ENCODE results near the gene SLC24A3. TPM values are rescaled to one million over a fixed set of nuclear protein-coding genes. Genes with fewer than 3 reads are reported as not detected.

The SLC24A3 gene
- total and polyA plus RNA-seq, 5 donors: 0.57 to 1.1 (median 0.76) TPM

DNA sequence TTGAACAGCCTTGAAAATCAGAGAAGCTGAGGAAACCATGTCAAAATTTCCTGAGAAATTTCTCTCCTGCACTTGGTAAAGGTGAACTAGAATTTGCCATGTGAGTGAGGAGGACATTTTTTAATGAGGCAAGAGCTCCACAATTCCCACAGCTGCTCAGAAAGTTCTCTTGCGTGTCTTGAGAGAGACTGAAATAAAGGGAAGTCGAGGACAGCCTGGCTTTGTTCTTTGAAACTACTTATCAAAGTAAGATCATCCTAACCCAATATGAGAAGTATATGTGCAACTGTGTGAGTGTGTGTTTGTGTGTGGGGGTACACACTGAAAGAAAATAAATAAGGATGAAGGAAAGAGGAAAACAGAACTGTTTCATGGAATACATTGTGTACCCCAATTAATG, 163.4 kb downstream of the SLC24A3 start:
- Histone ChIP-seq H3K9me3 (ENCODE audit: control insufficient read depth, low read length) (no peaks in the 10 kb centered on the region), H3K27ac (ENCODE audit: low read length) (no peak overlapping the region), H3K4me3 (ENCODE audit: low read length) (no peak overlapping the region), H3K4me1 (ENCODE audit: control insufficient read depth, insufficient read depth, low read length) (peaks cover 3% of the 10 kb centered on the region), H3K27me3 (ENCODE audit: control insufficient read depth, insufficient read depth) (no peaks in the 10 kb centered on the region)
- intact Hi-C loops (cut with DNase I): no loop called here
- no peak for ATAC-seq
- DNase-seq: no peak
- WGBS: 55% methylated on average over 2 of the region's 2 CpGs

DNA sequence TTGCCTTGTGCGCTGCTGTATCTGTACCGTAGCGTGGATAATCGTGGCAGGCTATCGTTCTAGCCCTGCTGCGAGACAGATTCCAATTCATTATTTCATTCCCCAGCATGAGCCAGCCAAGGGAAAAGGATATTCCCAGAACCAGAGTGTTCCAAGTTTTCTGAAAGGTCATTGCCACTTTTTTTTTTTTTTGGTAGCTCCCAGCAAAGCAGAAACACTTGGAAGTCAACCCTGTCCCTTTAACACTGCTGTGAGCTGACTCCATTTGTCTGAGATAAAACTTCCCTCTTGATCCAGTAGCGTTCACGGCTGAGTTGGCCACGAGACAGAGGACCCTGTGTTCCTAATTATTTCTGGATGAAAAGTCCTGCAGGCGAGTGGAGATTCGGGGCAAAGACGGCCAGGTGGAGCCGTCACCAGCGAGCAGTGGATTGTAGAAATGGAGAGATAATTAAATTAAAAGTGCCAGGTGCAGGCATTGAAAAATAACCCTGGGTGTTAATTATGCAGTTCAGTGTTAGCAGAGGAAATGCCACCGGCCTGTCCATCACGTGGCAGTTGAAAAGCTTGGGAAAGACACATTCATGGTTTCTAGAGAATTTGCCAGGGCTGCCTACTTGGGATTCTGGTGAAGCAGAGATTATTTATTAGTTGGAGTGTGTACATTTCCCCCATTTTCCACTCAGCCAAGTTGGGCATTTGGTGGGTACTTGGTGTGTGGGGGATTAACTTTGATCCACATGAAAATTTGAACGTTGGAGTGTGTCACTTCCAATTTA, 164.2 kb downstream of the SLC24A3 start:
- Histone ChIP-seq H3K27me3 (ENCODE audit: control insufficient read depth, insufficient read depth) (no peaks in the 10 kb centered on the region), H3K27ac (ENCODE audit: low read length) (no peak overlapping the region), H3K4me3 (ENCODE audit: low read length) (no peak overlapping the region), H3K4me1 (ENCODE audit: control insufficient read depth, insufficient read depth, low read length) (peaks cover 3% of the 10 kb centered on the region), H3K9me3 (ENCODE audit: control insufficient read depth, low read length) (no peaks in the 10 kb centered on the region)
- intact Hi-C loops (cut with DNase I): no loop called here
- WGBS: 51% methylated on average over 17 of the region's 17 CpGs
- DNase-seq (peak; percentile 47 to 88 (median 70)), ATAC-seq (peak; percentile 89 to 93)

DNA sequence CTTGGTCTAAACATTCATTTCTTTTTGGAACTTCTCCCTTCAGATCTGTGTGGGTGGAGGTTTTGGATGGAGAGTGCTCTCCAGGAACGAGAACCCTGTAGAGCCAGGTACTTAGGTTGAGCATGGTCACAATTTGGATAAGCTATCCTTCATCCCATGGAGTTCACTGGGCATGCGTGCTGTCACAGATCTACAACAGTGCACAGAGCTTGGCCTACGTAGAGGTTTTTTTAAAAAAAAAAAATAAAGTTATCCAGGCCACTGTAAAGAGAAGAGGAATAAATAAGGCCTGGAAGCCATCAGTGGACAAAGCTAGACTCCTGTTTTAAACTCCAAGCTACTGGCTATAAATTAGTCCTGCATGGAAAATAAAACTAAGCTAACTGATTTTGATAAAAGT, 165.6 kb downstream of the SLC24A3 start:
- Histone ChIP-seq H3K27me3 (ENCODE audit: control insufficient read depth, insufficient read depth) (no peaks in the 10 kb centered on the region), H3K27ac (ENCODE audit: low read length) (no peak overlapping the region), H3K9me3 (ENCODE audit: control insufficient read depth, low read length) (no peaks in the 10 kb centered on the region), H3K4me1 (ENCODE audit: control insufficient read depth, insufficient read depth, low read length) (peaks cover 3% of the 10 kb centered on the region), H3K4me3 (ENCODE audit: low read length) (no peak overlapping the region)
- intact Hi-C loops (cut with DNase I): no loop called here
- DNase-seq (no peak), ATAC-seq (no peak)
- WGBS: 65% methylated on average over 3 of the region's 3 CpGs

DNA sequence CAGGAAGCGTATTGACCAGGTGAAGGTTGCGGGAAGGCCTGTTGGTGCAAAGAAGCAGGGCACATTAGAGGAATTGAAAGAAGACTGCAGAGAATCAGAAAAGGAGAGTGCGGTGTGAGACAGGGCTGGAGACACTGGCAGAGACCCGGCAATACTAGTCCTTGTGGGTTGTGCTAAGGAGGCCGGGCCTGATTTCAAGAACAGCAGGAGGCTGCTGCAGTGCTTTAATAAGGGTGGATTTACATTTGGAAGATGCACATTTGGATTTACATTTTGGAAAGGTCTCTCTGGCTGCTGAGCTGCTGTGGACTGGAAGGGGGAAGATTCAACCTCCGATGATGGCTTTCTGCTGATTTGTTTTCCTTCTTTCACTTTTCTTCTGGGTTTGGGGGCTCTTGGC, 167.8 kb downstream of the SLC24A3 start:
- Histone ChIP-seq H3K9me3 (ENCODE audit: control insufficient read depth, low read length) (no peaks in the 10 kb centered on the region), H3K27me3 (ENCODE audit: control insufficient read depth, insufficient read depth) (no peaks in the 10 kb centered on the region), H3K4me3 (ENCODE audit: low read length) (no peak overlapping the region), H3K4me1 (ENCODE audit: control insufficient read depth, insufficient read depth, low read length) (peaks cover 3% of the 10 kb centered on the region), H3K27ac (ENCODE audit: low read length) (no peak overlapping the region)
- ATAC-seq (no peak), DNase-seq (no peak)
- intact Hi-C loops (cut with DNase I): no loop called here
- WGBS: 87% methylated on average over 6 of the region's 6 CpGs

DNA sequence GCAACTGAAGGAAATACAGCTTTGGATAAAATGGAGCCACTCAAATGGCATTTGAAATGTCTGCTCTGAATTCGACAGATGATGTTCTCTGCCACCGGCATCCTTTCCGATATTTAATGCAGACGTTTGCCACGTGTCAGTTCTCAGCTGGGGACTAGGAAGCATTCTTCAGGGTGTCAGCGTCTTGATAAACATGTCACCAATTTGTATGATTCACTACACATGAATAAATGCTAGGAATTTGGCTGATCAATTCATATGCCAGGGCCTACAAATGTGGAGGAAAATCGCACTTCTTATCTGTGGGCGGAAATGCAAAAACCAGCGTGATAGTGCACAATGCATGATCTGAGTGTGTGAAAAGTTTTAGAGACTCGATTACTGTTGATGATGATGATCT, 169.5 kb downstream of the SLC24A3 start:
- ATAC-seq (no peak), DNase-seq (no peak)
- Histone ChIP-seq H3K9me3 (ENCODE audit: control insufficient read depth, low read length) (no peaks in the 10 kb centered on the region), H3K4me3 (ENCODE audit: low read length) (no peak overlapping the region), H3K27ac (ENCODE audit: low read length) (no peak overlapping the region), H3K4me1 (ENCODE audit: control insufficient read depth, insufficient read depth, low read length) (peaks cover 3% of the 10 kb centered on the region), H3K27me3 (ENCODE audit: control insufficient read depth, insufficient read depth) (no peaks in the 10 kb centered on the region)
- WGBS: 56% methylated on average over 10 of the region's 10 CpGs
- intact Hi-C loops (cut with DNase I): no loop called here

DNA sequence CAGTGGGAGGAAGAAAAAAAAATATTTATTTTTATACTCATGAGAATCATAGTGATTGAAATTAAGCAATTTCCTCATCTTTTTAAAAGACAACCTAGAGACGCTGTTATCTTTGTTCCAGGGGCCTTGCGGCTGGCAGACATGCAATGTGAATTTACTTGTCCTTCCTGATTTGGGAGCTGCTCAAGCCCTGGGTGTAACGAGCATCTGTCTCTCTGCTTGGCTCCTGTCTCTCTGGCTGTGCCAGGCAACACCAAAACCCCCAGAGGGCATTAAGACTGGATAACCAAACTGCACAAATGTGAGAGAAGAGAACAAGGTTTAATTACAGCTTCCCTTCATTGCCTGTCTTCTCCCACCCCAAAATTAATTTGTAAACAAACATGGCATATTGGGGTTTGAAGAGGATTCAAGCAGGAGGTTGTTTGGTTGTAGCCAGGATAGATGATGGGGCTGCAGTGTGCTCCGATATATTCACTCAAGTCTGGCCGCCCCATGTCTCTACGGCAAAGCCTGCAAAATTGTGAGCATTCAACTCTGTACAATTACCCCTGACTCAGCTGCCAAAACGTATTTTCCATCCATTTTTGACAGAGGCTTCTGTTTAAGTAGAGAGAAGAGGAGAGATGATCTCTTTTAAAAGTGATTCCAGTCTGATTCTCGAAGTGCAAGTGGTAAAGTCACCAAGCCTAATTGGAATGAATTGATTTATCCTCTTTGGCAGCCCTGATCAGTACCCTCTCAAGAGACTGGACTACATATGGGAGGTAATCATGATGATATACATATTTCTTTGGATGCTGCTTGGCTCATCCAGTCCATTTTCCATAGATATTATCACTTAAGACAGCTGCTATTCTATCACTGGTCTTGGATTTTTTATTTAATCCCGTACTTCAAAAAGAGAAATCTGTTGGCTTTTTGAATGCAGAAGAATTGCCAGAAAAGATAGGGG, 170.2 kb downstream of the SLC24A3 start:
- ATAC-seq: no peak
- peaks cover 3% of the 10 kb centered on the region for H3K4me1 ChIP-seq (ENCODE audit: control insufficient read depth, insufficient read depth, low read length)
- H3K27ac ChIP-seq (ENCODE audit: low read length): no peak overlapping the region
- WGBS: 44% methylated on average over 9 of the region's 9 CpGs
- no peaks in the 10 kb centered on the region for H3K9me3 ChIP-seq (ENCODE audit: control insufficient read depth, low read length)
- intact Hi-C loops (cut with DNase I): no loop called here
- no peak overlapping the region for H3K4me3 ChIP-seq (ENCODE audit: low read length)
- peak in 1 of 3 donors; percentile 47 for DNase-seq
- H3K27me3 ChIP-seq (ENCODE audit: control insufficient read depth, insufficient read depth): no peaks in the 10 kb centered on the region

DNA sequence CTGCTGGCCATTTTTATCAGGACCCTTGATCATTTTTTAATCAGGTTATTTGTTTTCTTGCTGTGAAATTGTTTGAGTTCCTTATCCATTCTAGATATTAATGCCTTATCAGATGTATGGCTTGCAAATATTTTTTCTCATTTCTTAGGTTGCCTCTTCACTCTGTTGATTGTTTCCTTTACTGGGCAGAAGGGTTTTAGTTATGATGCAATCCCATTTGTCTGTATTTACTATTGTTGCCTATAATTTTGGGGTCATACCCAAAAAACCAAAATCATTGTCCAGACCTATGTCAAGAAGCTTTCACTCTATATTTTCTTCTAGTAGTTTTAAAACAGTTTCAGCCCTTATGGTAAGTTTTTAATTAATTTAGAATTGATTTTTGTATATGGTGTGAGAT, 172.5 kb downstream of the SLC24A3 start:
- no peak for DNase-seq
- H3K4me1 ChIP-seq (ENCODE audit: control insufficient read depth, insufficient read depth, low read length): no peaks in the 10 kb centered on the region

DNA sequence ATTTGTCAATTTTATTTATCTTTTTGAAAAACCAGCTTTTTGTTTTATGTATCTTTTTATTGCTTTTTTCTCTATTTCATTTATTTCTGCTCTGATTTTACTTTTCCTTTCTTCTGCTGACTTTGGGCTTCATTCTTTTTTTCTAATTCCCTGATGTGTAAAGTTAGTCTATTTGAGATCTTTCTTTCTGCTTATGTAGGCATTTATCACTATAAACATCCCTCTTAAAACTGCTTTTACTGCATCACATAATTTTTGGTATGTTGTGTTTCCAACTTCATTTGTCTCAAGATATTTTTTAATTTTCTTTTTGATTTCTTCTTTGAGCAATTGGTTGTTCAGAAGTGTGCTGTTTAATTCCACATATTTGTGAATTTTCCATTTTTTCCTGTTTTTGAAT, 174.8 kb downstream of the SLC24A3 start:
- Histone ChIP-seq H3K27me3 (ENCODE audit: control insufficient read depth, insufficient read depth) (no peaks in the 10 kb centered on the region), H3K4me1 (ENCODE audit: control insufficient read depth, insufficient read depth, low read length) (no peaks in the 10 kb centered on the region), H3K27ac (ENCODE audit: low read length) (no peak overlapping the region), H3K9me3 (ENCODE audit: control insufficient read depth, low read length) (no peaks in the 10 kb centered on the region), H3K4me3 (ENCODE audit: low read length) (no peak overlapping the region)
- DNase-seq: no peak
- intact Hi-C loops (cut with DNase I): no loop called here
- ATAC-seq: no peak

More for the DNA sequence above, 172.5 kb downstream of the SLC24A3 start:
- intact Hi-C loops (cut with DNase I): no loop called here
- Histone ChIP-seq H3K4me3 (ENCODE audit: low read length) (no peak overlapping the region), H3K27me3 (ENCODE audit: control insufficient read depth, insufficient read depth) (no peaks in the 10 kb centered on the region), H3K9me3 (ENCODE audit: control insufficient read depth, low read length) (no peaks in the 10 kb centered on the region), H3K27ac (ENCODE audit: low read length) (no peak overlapping the region)
- no peak for ATAC-seq

DNA sequence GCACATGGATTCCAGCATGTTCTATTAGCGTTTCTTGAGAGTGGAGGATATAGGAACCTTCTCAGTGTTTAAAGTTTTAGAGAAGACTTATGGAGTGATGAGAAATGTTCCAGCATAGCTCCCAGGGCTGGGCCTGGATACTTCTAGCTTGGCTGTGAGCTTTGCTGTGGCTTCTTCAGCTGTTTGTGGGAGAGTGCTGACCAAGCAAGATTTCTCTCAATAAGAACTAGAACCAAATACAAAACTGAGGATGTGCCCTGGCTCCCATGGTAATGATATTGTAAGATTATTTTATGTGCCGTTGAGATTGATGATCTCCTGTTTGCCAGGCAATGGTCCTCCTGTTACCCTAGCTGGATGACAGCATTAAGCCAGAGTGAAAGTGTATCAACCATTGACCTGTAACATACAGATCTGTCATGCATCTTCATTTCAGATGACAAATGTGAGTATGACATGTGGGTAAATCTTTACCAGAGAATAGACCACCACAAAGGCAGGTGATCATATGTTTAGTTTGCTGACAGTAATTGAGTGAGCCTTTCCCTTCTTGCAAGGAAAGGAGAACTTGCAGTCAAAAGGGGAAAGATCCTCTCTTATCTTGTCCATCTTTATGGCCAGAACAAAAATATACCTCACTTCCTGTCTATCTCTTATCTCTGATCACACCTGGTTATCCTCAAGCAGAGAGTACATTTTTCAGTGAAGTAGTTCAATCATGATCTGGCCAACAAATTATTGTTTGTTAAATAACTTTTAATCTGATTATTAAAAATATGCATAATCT, 180.1 kb downstream of the SLC24A3 start:
- ATAC-seq: no peak
- WGBS: 85% methylated on average over 2 of the region's 2 CpGs
- intact Hi-C loops (cut with DNase I): no loop called here

DNA sequence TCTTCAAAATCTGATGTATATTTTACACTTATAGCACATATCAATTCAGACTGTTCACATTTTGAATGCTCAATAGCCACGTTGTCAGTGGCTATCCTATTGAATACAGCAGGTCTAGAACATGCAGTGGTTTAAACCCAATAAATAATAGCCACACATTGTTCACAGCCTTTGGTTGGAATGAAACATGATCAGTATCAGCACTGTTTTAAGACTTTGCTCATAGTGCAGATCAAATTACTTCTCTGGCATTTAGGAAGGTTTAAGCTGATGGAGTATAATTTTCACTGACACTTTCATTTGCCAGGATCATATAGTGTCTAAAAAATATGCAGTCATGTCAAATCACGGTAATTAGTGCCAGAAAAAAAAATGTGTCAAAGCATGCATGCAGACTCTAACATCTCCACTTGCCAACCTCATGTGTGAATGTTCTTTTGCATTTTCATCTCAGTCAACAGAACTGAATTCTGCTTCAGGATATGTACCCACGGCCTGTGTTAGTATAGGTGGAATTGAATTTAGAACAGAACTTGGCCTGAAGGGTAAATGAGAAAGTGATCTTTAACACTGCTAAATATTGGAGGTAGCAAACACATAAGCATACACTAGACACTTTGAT, 184.1 kb downstream of the SLC24A3 start:
- intact Hi-C loops (cut with DNase I): no loop called here
- ATAC-seq: no peak
- H3K27ac ChIP-seq (ENCODE audit: low read length): no peak overlapping the region
- H3K9me3 ChIP-seq (ENCODE audit: control insufficient read depth, low read length): no peaks in the 10 kb centered on the region
- no peaks in the 10 kb centered on the region for H3K27me3 ChIP-seq (ENCODE audit: control insufficient read depth, insufficient read depth)
- DNase-seq: no peak
- H3K4me1 ChIP-seq (ENCODE audit: control insufficient read depth, insufficient read depth, low read length): no peaks in the 10 kb centered on the region
- no peak overlapping the region for H3K4me3 ChIP-seq (ENCODE audit: low read length)
- WGBS: 62% methylated on average over 3 of the region's 3 CpGs

More for the DNA sequence above, 180.1 kb downstream of the SLC24A3 start:
- Histone ChIP-seq H3K4me3 (ENCODE audit: low read length) (no peak overlapping the region), H3K27ac (ENCODE audit: low read length) (no peak overlapping the region), H3K9me3 (ENCODE audit: control insufficient read depth, low read length) (no peaks in the 10 kb centered on the region), H3K27me3 (ENCODE audit: control insufficient read depth, insufficient read depth) (no peaks in the 10 kb centered on the region), H3K4me1 (ENCODE audit: control insufficient read depth, insufficient read depth, low read length) (no peaks in the 10 kb centered on the region)
- no peak for DNase-seq

All from right cardiac atrium (tissue), 5 donors.